CD14-positive monocyte (primary cell): Measurements from ENCODE around the gene HMOX1. TPM values are rescaled to one million over a fixed set of nuclear protein-coding genes. Genes with fewer than 3 reads are reported as not detected.

Source experiments
- DNase-seq, 3 donors: peaks; one replicate each; pipeline ENCODE4 v3.0.0-alpha.2; 2011 to 2022
- H2AFZ ChIP-seq: 2 replicates; pipeline ENCODE4 v1.6.0; 2012; ENCODE audit warnings: mild to moderate bottlenecking, low read depth, low read length, inconsistent platforms; ENCODE audit not compliant: insufficient read depth, poor library complexity, severe bottlenecking
- H3K27ac ChIP-seq, 2 donors: 1 replicate in 1 of 2; 2 replicates in 1 of 2; pipeline ENCODE4 v1.5.1; 2012 to 2013; ENCODE audit warnings: low read length in 2 of 2, control low read depth in 1 of 2, inconsistent platforms in 1 of 2, low read depth in 1 of 2, mild to moderate bottlenecking in 1 of 2
- H3K27me3 ChIP-seq, 2 donors: one replicate each; pipeline versions ENCODE4 v1.6.0 to v1.6.1; 2011 to 2013; ENCODE audit warnings: low read length in 2 of 2; ENCODE audit not compliant: control insufficient read depth in 2 of 2, insufficient read depth in 2 of 2
- H3K36me3 ChIP-seq, 2 donors: replicated peaks in 1 of 2; 1 replicate in 1 of 2; 2 replicates in 1 of 2; pipeline versions ENCODE4 v1.5.1 to v1.6.1; 2012 to 2013; ENCODE audit warnings: low read length in 2 of 2, control low read depth in 1 of 2, inconsistent platforms in 1 of 2, mild to moderate bottlenecking in 1 of 2; ENCODE audit not compliant: insufficient read depth in 2 of 2, control insufficient read depth in 1 of 2
- H3K4me1 ChIP-seq, 2 donors: 1 replicate in 1 of 2; 2 replicates in 1 of 2; pipeline versions ENCODE4 v1.5.1 to v1.6.1; 2012 to 2013; ENCODE audit warnings: low read length in 2 of 2, control low read depth in 1 of 2, inconsistent platforms in 1 of 2, mild to moderate bottlenecking in 1 of 2, moderate library complexity in 1 of 2; ENCODE audit not compliant: insufficient read depth in 2 of 2, control insufficient read depth in 1 of 2
- H3K4me2 ChIP-seq: replicated peaks from 2 replicates; pipeline ENCODE3; 2012; ENCODE audit warnings: low read length, moderate library complexity, mild to moderate bottlenecking; ENCODE audit not compliant: poor library complexity, severe bottlenecking; ENCODE audit errors: extremely low read depth
- H3K4me3 ChIP-seq, 3 experiments: fragments of 200-600 bp in 1 of 3; sonication (generic) in 1 of 3; replicated peaks in 1 of 3; 1 replicate in 2 of 3; 2 replicates in 1 of 3; pipeline ENCODE4 v1.5.1; 2011 to 2013; ENCODE audit warnings: low read length in 3 of 3, mild to moderate bottlenecking in 3 of 3, control low read depth in 2 of 3, low read depth in 2 of 3, inconsistent platforms in 1 of 3, moderate library complexity in 1 of 3
- H3K79me2 ChIP-seq: 2 replicates; pipeline ENCODE4 v1.6.0; 2012; ENCODE audit warnings: mild to moderate bottlenecking, control low read depth, inconsistent platforms, low read length, moderate library complexity; ENCODE audit not compliant: insufficient read depth
- H3K9ac ChIP-seq: 2 replicates; pipeline ENCODE4 v1.6.0; 2017; ENCODE audit warnings: low read length, mild to moderate bottlenecking; ENCODE audit not compliant: insufficient read depth, poor library complexity, severe bottlenecking
- H3K9me3 ChIP-seq, 2 donors: replicated peaks in 1 of 2; 1 replicate in 1 of 2; 2 replicates in 1 of 2; pipeline versions ENCODE4 v1.5.1 to v1.6.1; 2012 to 2013; ENCODE audit warnings: low read length in 2 of 2, control low read depth in 1 of 2; ENCODE audit not compliant: control insufficient read depth in 1 of 2, insufficient read depth in 1 of 2
- H4K20me1 ChIP-seq: 2 replicates; pipeline ENCODE4 v1.6.0; 2012; ENCODE audit warnings: mild to moderate bottlenecking, low read length, control low read depth, moderate library complexity; ENCODE audit not compliant: insufficient read depth
- H3K27ac Mint-ChIP-seq, 7 donors: one replicate each; pipeline ENCODE4 v1.8.0; 2020; ENCODE audit warnings: mild to moderate bottlenecking in 7 of 7, mixed read lengths in 7 of 7, moderate library complexity in 6 of 7, inconsistent platforms in 2 of 7
- H3K27me3 Mint-ChIP-seq, 3 donors: one replicate each; pipeline ENCODE4 v1.8.0; 2021 to 2022; ENCODE audit warnings: low read depth in 3 of 3, mild to moderate bottlenecking in 3 of 3, mixed read lengths in 3 of 3, moderate library complexity in 3 of 3, inconsistent platforms in 1 of 3
- H3K36me3 Mint-ChIP-seq, 2 donors: one replicate each; pipeline ENCODE4 v1.8.0; 2020; ENCODE audit warnings: mixed read lengths in 2 of 2, inconsistent platforms in 1 of 2, mild to moderate bottlenecking in 1 of 2
- H3K4me1 Mint-ChIP-seq: one replicate; pipeline ENCODE4 v1.8.0; 2020; ENCODE audit warnings: mild to moderate bottlenecking, mixed read lengths
- H3K4me3 Mint-ChIP-seq, 2 donors: one replicate each; pipeline ENCODE4 v1.8.0; 2020; ENCODE audit warnings: mild to moderate bottlenecking in 2 of 2, mixed read lengths in 2 of 2, moderate library complexity in 1 of 2
- H3K9me3 Mint-ChIP-seq, 7 donors: one replicate each; pipeline ENCODE4 v1.8.0; 2020 to 2022; ENCODE audit warnings: mixed read lengths in 7 of 7, mild to moderate bottlenecking in 6 of 7, moderate library complexity in 6 of 7, inconsistent platforms in 2 of 7
- CTCF ChIP-seq: fragments of 200-600 bp; IDR thresholded peaks from one replicate; pipeline ENCODE4 v1.8.0; 2022; ENCODE audit warnings: antibody characterized with exemption, mild to moderate bottlenecking
- WGBS: methylation state at CpG from one replicate; pipeline ENCODE4 v1.1.5; 2013; ENCODE audit warnings: missing lambda C conversion rate; ENCODE audit not compliant: insufficient coverage; 5-methylcytosine and 5-hydroxymethylcytosine counted together
- intact Hi-C, 2 donors: fragments of 100-400 bp; cut with micrococcal nuclease; formaldehyde crosslinking; loops; one replicate each; pipeline versions ENCODE4 v1.15.0 to v1.15.1; 2023
- polyA plus RNA-seq, 3 donors: library from polyadenylated mRNA; depleted of rRNA in 1 of 3; unstranded in 2 of 3; stranded (reverse) in 1 of 3; fragments of 300-500 nt in 2 of 3; fragments of >200 nt in 1 of 3; fragmentation: Illumina TruSeq in 2 of 3; gene quantifications; 1 replicate in 2 of 3; 2 replicates in 1 of 3; pipeline ENCODE4 v1.2.3, GENCODE V29; 2012 to 2021

The HMOX1 gene
- polyA plus RNA-seq, 3 donors: 180 to 233 (median 193) TPM

DNA sequence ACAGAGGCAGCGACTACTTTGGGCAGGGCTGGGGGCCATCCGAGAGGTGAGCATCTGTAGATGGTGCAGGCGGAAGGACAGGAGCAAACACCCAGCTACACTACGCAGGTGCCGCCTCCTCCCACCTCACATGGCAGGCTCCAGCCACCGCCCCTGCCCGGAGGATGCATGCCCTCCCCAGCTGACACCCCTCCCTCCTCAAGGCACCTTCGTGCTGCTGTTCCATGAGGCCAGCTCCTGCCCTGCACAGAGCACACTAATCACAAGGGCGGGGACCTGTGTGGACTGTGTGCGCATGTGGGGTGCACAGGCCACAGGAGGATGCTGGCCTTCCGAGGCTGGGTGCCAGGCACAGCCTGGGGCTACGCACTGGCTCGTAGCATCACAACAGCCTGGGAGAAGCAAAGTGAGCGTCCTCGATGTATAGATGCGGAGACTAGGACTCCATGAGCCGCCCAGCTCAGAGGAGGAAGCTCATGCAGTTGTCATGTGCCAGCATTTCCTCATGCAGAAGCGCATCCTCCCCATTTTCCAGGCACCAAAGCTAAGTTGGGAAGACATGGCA, 32.8 kb upstream of the HMOX1 start:
- peaks cover 33% of the 10 kb centered on the region for H4K20me1 ChIP-seq
- Mint-ChIP-seq H3K4me1 (peaks cover 38% of the 10 kb centered on the region), H3K9me3 (peaks cover 0 to 3% (median 0%) of the 10 kb centered on the region in 7 donors), H3K27ac (peak overlapping the region in 3 of 7 donors; percentile 54 to 64 (median 58)), H3K27me3 (peaks cover 0 to 2% (median 0%) of the 10 kb centered on the region in 3 donors), H3K36me3 (peaks cover 4 to 37% of the 10 kb centered on the region in 2 donors), H3K4me3 (no peak overlapping the region)
- no peaks in the 10 kb centered on the region for H3K27me3 ChIP-seq
- peaks cover 48 to 54% of the 10 kb centered on the region in 2 donors for H3K36me3 ChIP-seq
- H2AFZ ChIP-seq: no peak overlapping the region
- WGBS: 94% methylated on average over 16 of the region's 18 CpGs
- peaks cover 25 to 29% of the 10 kb centered on the region in 2 donors for H3K4me1 ChIP-seq
- no peak for DNase-seq
- no peak overlapping the region for H3K4me3 ChIP-seq
- H3K27ac ChIP-seq: no peak overlapping the region
- intact Hi-C loops: loop anchor here in 1 of 2 donors (5.0 to 10.0 kb wide), 2 partner anchors 34 to 197 kb away; partner anchors contain the start of genes HMOX1 and RASD2
- no peaks in the 10 kb centered on the region for H3K9me3 ChIP-seq
- no peaks in the 10 kb centered on the region for H3K79me2 ChIP-seq
- no peak for TF ChIP-seq CTCF
- no peak overlapping the region for H3K4me2 ChIP-seq
- no peak overlapping the region for H3K9ac ChIP-seq

GRCh38 chr22:35348703-35349102, 32.2 kb upstream of the HMOX1 start:
- H3K27me3 Mint-ChIP-seq: peaks cover 0 to 2% (median 0%) of the 10 kb centered on the region in 3 donors
- Histone ChIP-seq H3K36me3 (peaks cover 42 to 48% of the 10 kb centered on the region in 2 donors), H3K27ac (no peak overlapping the region), H2AFZ (no peak overlapping the region), H3K79me2 (no peaks in the 10 kb centered on the region), H3K4me3 (no peak overlapping the region), H4K20me1 (peaks cover 29% of the 10 kb centered on the region), H3K9me3 (no peaks in the 10 kb centered on the region), H3K27me3 (no peaks in the 10 kb centered on the region), H3K9ac (no peak overlapping the region), H3K4me1 (peaks cover 31 to 35% of the 10 kb centered on the region in 2 donors), H3K4me2 (no peak overlapping the region)
- no peak overlapping the region for H3K27ac Mint-ChIP-seq
- H3K36me3 Mint-ChIP-seq: peaks cover 4 to 37% of the 10 kb centered on the region in 2 donors
- intact Hi-C loops: loop anchor here in 1 of 2 donors (5.0 to 10.0 kb wide), 2 partner anchors 34 to 196 kb away; partner anchors contain the start of genes HMOX1 and RASD2
- WGBS: 95% methylated on average over 4 of the region's 5 CpGs
- no peak for DNase-seq
- no peak overlapping the region for H3K4me3 Mint-ChIP-seq
- peaks cover 44% of the 10 kb centered on the region for H3K4me1 Mint-ChIP-seq
- peaks cover 0 to 3% (median 0%) of the 10 kb centered on the region in 7 donors for H3K9me3 Mint-ChIP-seq
- TF ChIP-seq CTCF: no peak
